ENCODE measurements around the gene GNG7.

The GNG7 gene

DNA sequence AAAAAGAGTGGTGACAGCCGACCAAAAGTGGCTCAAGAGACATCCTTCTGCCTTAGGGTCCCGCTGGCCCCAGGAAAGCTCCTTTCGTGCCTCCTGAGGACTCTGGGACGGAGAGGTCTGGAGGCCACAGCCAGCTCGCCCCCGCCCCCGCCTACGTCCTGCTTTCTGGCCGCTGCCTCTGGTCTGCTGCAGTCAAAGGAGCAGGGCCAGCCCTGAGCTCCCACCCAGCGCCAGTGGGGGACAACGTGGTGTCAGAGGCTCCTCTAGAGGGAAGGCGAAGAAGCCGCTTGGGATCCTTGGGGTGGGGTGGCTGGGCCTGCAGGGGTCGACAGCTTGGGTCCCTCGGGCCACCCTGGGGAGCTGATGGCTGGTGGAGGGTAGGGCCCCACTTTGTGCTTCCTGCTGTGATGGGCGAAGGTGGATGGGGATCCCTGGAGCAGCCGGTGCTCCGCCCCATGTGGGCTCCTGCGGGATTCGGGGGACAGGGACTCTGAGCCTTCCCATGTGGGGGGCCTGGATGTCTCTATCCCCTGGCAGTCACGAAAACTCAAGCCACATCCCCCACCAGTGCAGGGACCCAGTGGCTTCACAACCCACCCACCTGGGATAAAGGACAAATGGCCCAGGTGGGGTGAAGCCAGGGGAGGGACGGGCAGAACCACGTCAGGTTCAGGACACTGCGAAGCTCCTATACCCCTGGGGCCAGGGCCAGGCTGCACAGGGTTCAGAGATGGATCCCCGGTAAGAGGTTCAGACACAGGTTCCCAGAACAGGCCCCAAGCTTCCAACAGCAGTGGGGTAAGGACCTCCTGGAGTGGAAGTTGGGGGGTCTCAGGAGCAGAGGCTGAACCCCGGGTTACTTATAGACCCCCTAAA lies 27.7 kb upstream of the GNG7 start:
- TF ChIP-seq, protein P1, sequence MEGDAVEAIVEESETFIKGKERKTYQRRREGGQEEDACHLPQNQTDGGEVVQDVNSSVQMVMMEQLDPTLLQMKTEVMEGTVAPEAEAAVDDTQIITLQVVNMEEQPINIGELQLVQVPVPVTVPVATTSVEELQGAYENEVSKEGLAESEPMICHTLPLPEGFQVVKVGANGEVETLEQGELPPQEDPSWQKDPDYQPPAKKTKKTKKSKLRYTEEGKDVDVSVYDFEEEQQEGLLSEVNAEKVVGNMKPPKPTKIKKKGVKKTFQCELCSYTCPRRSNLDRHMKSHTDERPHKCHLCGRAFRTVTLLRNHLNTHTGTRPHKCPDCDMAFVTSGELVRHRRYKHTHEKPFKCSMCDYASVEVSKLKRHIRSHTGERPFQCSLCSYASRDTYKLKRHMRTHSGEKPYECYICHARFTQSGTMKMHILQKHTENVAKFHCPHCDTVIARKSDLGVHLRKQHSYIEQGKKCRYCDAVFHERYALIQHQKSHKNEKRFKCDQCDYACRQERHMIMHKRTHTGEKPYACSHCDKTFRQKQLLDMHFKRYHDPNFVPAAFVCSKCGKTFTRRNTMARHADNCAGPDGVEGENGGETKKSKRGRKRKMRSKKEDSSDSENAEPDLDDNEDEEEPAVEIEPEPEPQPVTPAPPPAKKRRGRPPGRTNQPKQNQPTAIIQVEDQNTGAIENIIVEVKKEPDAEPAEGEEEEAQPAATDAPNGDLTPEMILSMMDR (conservative IDR thresholded peaks at IDR 0.05; ENCODE audit: low read length), result no peak
- no peak for TF ChIP-seq EZH2phosphoT487 (IDR thresholded peaks at IDR 0.05; ENCODE audit: borderline replicate concordance)
- H2AFZ ChIP-seq (ENCODE audit: low read length), result no peak overlapping the region
- H3K4me1 ChIP-seq (ENCODE audit: insufficient read depth, low read length, poor library complexity, severe bottlenecking), result no peaks in the 10 kb centered on the region

DNA sequence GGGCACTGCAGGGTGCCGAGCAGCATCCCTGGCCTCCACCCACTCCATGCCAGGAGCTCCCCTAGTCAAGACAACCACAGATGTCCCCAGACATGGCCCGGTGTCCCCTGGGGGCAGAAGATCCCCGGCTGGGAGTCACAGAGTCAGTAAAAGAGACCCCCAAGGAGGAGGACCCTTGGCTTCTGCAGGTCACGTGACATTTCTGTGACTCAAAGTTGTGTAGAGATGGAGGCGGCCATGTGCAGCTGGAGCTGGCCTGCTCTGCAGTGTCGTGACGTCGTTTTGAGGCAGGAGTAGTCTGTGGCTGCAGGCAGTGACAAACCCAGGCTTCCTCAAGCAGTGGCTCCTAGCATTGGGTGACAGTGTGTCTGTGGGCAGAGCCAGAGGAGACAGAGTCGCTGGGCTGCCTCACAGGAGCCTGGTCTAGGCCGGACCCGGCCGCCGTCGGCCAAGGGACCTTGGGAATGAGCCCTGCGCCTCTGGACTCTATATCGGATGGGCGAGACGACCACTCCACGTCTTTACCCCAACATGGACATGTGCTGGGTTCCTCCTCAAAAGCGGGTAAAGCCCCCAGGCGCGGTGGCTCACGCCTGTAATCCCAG lies 26.4 kb upstream of the GNG7 start:
- Histone ChIP-seq H3K4me3 (ENCODE audit: low read length, poor library complexity, severe bottlenecking) (no peak overlapping the region), H3K27me3 (ENCODE audit: insufficient read depth, low read length, poor library complexity, severe bottlenecking) (no peaks in the 10 kb centered on the region), H3K9me3 (ENCODE audit: insufficient read depth, low read depth, low read length) (no peaks in the 10 kb centered on the region), H4K20me1 (ENCODE audit: insufficient read depth, low read length, poor library complexity, severe bottlenecking) (peaks cover 12% of the 10 kb centered on the region), H3K36me3 (ENCODE audit: insufficient read depth, low read length) (peaks cover 26% of the 10 kb centered on the region; the same call in 1 of the 2 replicates), H3K9me2 (replicated peaks; ENCODE audit: low read depth, low read length) (no peaks in the 10 kb centered on the region), H2AFZ (ENCODE audit: low read length) (no peak overlapping the region), H3K9ac (ENCODE audit: low read depth, low read length, poor library complexity, severe bottlenecking) (no peak overlapping the region), H3K79me2 (ENCODE audit: insufficient read depth, low read length) (peaks cover 9% of the 10 kb centered on the region; the same call in 1 of the 2 replicates), H3K4me1 (ENCODE audit: insufficient read depth, low read length, poor library complexity, severe bottlenecking) (no peaks in the 10 kb centered on the region), H3F3A (ENCODE audit: low read depth) (no peaks in the 10 kb centered on the region), H3K4me2 (ENCODE audit: low read depth, low read length, poor library complexity, severe bottlenecking) (no peak overlapping the region)
- TF ChIP-seq, protein P1 (conservative IDR thresholded peaks at IDR 0.05; ENCODE audit: low read length), result no peak
- no peak for TF ChIP-seq EZH2phosphoT487 (IDR thresholded peaks at IDR 0.05; ENCODE audit: borderline replicate concordance)

More for the DNA sequence above, 27.7 kb upstream of the GNG7 start:
- no peak overlapping the region for H3K4me3 ChIP-seq (ENCODE audit: low read length, poor library complexity, severe bottlenecking)
- no peak overlapping the region for H3K9ac ChIP-seq (ENCODE audit: low read depth, low read length, poor library complexity, severe bottlenecking)
- H3K9me2 ChIP-seq (replicated peaks; ENCODE audit: low read depth, low read length), result no peaks in the 10 kb centered on the region
- H3K36me3 ChIP-seq (ENCODE audit: insufficient read depth, low read length), result peaks cover 39% of the 10 kb centered on the region; the same call in 1 of the 2 replicates
- no peaks in the 10 kb centered on the region for H3K27me3 ChIP-seq (ENCODE audit: insufficient read depth, low read length, poor library complexity, severe bottlenecking)
- H3K9me3 ChIP-seq (ENCODE audit: insufficient read depth, low read depth, low read length), result no peaks in the 10 kb centered on the region
- H3K4me2 ChIP-seq (ENCODE audit: low read depth, low read length, poor library complexity, severe bottlenecking), result no peak overlapping the region
- H3F3A ChIP-seq (ENCODE audit: low read depth), result no peaks in the 10 kb centered on the region
- H3K79me2 ChIP-seq (ENCODE audit: insufficient read depth, low read length), result peaks cover 22% of the 10 kb centered on the region; the same call in 1 of the 2 replicates
- peaks cover 24% of the 10 kb centered on the region for H4K20me1 ChIP-seq (ENCODE audit: insufficient read depth, low read length, poor library complexity, severe bottlenecking)

DNA sequence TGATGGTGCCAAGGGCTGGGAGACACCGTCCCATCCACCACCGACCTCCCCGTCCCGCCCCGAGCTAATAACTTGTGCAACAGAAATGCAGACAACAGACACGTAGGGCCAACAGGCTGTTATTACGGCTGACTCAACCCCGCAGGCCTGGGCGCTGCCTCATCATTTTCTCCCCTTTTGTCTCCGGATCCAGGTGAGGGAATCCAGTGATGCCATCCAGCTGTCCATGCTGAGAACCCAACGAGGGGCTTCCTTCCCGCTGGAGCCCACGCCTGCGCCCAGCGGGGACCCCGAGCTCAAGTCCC lies 25.1 kb upstream of the GNG7 start:
- no peaks in the 10 kb centered on the region for H3K79me2 ChIP-seq (ENCODE audit: insufficient read depth, low read length)
- no peak overlapping the region for H2AFZ ChIP-seq (ENCODE audit: low read length)
- no peaks in the 10 kb centered on the region for H3F3A ChIP-seq (ENCODE audit: low read depth)
- no peaks in the 10 kb centered on the region for H3K27me3 ChIP-seq (ENCODE audit: insufficient read depth, low read length, poor library complexity, severe bottlenecking)
- H3K9me2 ChIP-seq (replicated peaks; ENCODE audit: low read depth, low read length), result no peaks in the 10 kb centered on the region
- H3K9me3 ChIP-seq (ENCODE audit: insufficient read depth, low read depth, low read length), result no peaks in the 10 kb centered on the region
- peaks cover 18% of the 10 kb centered on the region; the same call in 1 of the 2 replicates for H3K36me3 ChIP-seq (ENCODE audit: insufficient read depth, low read length)
- H3K4me3 ChIP-seq (ENCODE audit: low read length, poor library complexity, severe bottlenecking), result no peak overlapping the region
- no peak overlapping the region for H3K4me2 ChIP-seq (ENCODE audit: low read depth, low read length, poor library complexity, severe bottlenecking)
- no peaks in the 10 kb centered on the region for H3K4me1 ChIP-seq (ENCODE audit: insufficient read depth, low read length, poor library complexity, severe bottlenecking)
- peaks cover 3% of the 10 kb centered on the region for H4K20me1 ChIP-seq (ENCODE audit: insufficient read depth, low read length, poor library complexity, severe bottlenecking)
- no peak overlapping the region for H3K9ac ChIP-seq (ENCODE audit: low read depth, low read length, poor library complexity, severe bottlenecking)
- TF ChIP-seq EZH2phosphoT487 (IDR thresholded peaks at IDR 0.05; ENCODE audit: borderline replicate concordance), result no peak
- TF ChIP-seq, protein P1 (conservative IDR thresholded peaks at IDR 0.05; ENCODE audit: low read length), result no peak
